PC-3 (cell line): ENCODE data around the gene PRKRIP1.

Experiments
- CTCF ChIP-seq: fragments of 300-600 bp; sonication (generic); conservative IDR thresholded peaks from 2 replicates; pipeline ENCODE4 v1.5.1; 2017; ENCODE audit warnings: antibody characterized with exemption, low read depth, mild to moderate bottlenecking, low read length
- EZH2 ChIP-seq: fragments of 300-600 bp; sonication (generic); IDR thresholded peaks from one replicate; pipeline ENCODE4 v1.6.1; 2017; ENCODE audit warnings: antibody characterized with exemption, mild to moderate bottlenecking, low read length; ENCODE audit not compliant: unreplicated experiment

GRCh38 chr7:102413611-102414010 is 17.4 kb downstream of the PRKRIP1 start:
- no peak for TF ChIP-seq CTCF
- TF ChIP-seq EZH2: no peak
